ENCODE results near the gene FLNA. TPM values are rescaled to one million over a fixed set of nuclear protein-coding genes. Genes with fewer than 3 reads are reported as not detected.

The FLNA gene
- total and polyA plus RNA-seq, 2 of the 13 experiments (the other 11 are each of a cell fraction or from before 2014, with no cell fraction given): 83.4 to 174 TPM

DNA sequence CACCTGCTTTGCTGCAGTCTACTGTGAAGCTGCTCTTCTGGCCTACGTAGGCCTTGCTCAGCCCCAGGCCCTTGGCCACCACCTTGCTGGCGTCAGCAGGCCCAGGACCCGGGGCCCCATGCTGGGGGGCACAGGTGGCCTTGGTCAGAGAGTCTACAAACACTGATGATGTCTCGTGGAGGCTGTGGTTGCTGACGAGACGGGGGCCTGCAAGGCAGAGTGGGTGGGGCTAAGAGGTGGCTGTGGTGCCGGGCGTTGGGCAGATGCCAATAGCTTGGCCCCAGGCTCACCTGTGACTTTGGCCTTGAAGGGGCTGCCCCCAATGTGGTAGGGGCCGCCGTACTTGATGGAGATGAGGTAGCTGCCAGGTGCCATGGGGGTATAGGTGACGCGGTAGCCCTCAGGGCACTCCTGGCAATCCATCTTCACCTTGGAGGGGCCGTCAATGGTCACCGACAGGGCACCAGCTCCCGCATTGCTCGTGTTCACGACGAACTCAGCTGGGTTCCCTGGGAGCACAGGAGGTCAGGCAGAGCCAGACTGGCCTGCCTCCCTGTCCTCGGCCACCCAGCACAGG, 25.0 kb downstream of the FLNA start:
- intact Hi-C loops (cut with micrococcal nuclease; ENCODE audit: unreplicated experiment): no loop called here
- no peaks in the 10 kb centered on the region for H3K79me2 ChIP-seq (ENCODE audit: insufficient read depth, low read length)
- H3K27ac ChIP-seq (ENCODE audit: extremely low read length, insufficient read depth, low read length): no peak overlapping the region
- peaks cover 5% of the 10 kb centered on the region; the same call in 1 of the 2 replicates for H3K4me1 ChIP-seq (ENCODE audit: insufficient read depth, low read length)
- H3K9me3 ChIP-seq (ENCODE audit: low read length): no peaks in the 10 kb centered on the region
- TF ChIP-seq ZNF367 (CRISPR knock-in tag; IDR thresholded peaks at IDR 0.05; ENCODE audit: borderline replicate concordance) (no peak), ZNF562 (CRISPR knock-in tag; IDR thresholded peaks at IDR 0.05; ENCODE audit: borderline replicate concordance) (no peak), XBP1 (CRISPR knock-in tag; IDR thresholded peaks at IDR 0.05) (no peak), TAF1 (CRISPR knock-in tag; IDR thresholded peaks at IDR 0.05) (no peak), HIVEP1 (CRISPR knock-in tag; IDR thresholded peaks at IDR 0.05) (no peak), CENPT (CRISPR knock-in tag; IDR thresholded peaks at IDR 0.05; ENCODE audit: low read depth) (no peak), TP53 (CRISPR knock-in tag; conservative IDR thresholded peaks at IDR 0.05) (no peak)
- TF ChIP-seq, protein P1, sequence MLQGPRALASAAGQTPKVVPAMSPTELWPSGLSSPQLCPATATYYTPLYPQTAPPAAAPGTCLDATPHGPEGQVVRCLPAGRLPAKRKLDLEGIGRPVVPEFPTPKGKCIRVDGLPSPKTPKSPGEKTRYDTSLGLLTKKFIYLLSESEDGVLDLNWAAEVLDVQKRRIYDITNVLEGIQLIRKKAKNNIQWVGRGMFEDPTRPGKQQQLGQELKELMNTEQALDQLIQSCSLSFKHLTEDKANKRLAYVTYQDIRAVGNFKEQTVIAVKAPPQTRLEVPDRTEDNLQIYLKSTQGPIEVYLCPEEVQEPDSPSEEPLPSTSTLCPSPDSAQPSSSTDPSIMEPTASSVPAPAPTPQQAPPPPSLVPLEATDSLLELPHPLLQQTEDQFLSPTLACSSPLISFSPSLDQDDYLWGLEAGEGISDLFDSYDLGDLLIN (CRISPR knock-in tag; IDR thresholded peaks at IDR 0.05; ENCODE audit: borderline replicate concordance): no peak
- TF ChIP-seq, protein P2, sequence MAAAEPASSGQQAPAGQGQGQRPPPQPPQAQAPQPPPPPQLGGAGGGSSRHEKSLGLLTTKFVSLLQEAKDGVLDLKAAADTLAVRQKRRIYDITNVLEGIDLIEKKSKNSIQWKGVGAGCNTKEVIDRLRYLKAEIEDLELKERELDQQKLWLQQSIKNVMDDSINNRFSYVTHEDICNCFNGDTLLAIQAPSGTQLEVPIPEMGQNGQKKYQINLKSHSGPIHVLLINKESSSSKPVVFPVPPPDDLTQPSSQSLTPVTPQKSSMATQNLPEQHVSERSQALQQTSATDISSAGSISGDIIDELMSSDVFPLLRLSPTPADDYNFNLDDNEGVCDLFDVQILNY (CRISPR knock-in tag; conservative IDR thresholded peaks at IDR 0.05): no peak
- TF ChIP-seq, protein P3, sequence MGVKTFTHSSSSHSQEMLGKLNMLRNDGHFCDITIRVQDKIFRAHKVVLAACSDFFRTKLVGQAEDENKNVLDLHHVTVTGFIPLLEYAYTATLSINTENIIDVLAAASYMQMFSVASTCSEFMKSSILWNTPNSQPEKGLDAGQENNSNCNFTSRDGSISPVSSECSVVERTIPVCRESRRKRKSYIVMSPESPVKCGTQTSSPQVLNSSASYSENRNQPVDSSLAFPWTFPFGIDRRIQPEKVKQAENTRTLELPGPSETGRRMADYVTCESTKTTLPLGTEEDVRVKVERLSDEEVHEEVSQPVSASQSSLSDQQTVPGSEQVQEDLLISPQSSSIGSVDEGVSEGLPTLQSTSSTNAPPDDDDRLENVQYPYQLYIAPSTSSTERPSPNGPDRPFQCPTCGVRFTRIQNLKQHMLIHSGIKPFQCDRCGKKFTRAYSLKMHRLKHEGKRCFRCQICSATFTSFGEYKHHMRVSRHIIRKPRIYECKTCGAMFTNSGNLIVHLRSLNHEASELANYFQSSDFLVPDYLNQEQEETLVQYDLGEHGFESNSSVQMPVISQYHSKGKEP (CRISPR knock-in tag; IDR thresholded peaks at IDR 0.05): no peak
- DNase-seq (ENCODE audit: low spot score) (no peak), ATAC-seq (no peak), FAIRE-seq (no peak)
- ChIA-PET CTCF (ENCODE audit: low intra/inter-chr PET ratio, low total read pairs) (no interaction called here), POLR2A (interaction anchor here (1.9 kb wide), 1 partner anchor 16 kb away, joined by 5 read pairs; no protein-coding TSS in a partner anchor)
- no peaks in the 10 kb centered on the region for H4K20me1 ChIP-seq (ENCODE audit: insufficient read depth, low read length)
- no peak overlapping the region for H2AFZ ChIP-seq (ENCODE audit: low read length)
- H3K9ac ChIP-seq (ENCODE audit: insufficient read depth, low read depth, low read length): no peak overlapping the region
- in situ Hi-C loops (cut with HindIII; ENCODE audit: extremely low pct_ligation_motif_present, low pct_unique_long_range_greater_than_20kb): no loop called here
- no peaks in the 10 kb centered on the region for H3K27me3 ChIP-seq (ENCODE audit: control insufficient read depth in 1 of 2, insufficient read depth in 2 of 2, low read length in 2 of 2)
- H3K4me2 ChIP-seq (ENCODE audit: low read depth, low read length): no peak overlapping the region
- H3K4me3 ChIP-seq (replicated peaks in 1 of 3; ENCODE audit: insufficient read depth in 1 of 3, low read depth in 2 of 3, low read length in 3 of 3): no peak overlapping the region
- peaks cover 9 to 28% of the 10 kb centered on the region in 2 experiments; a peak in 3 of 5 replicates for H3K36me3 ChIP-seq (replicated peaks in 1 of 2; ENCODE audit: control insufficient read depth in 1 of 2, insufficient read depth in 2 of 2, low read length in 2 of 2)
- WGBS (ENCODE audit: low lambda C conversion rate): no CpG with 5 or more reads among the region's 19 CpGs
- BruUV-seq (replicated peaks): no TSS peak

All from HepG2 (cell line).